HG03280 (cell line): ENCODE data around the gene EPN1.

Experiments
- ATAC-seq: cut with Tn5 transposase; IDR thresholded peaks from one replicate; pipeline ENCODE4 v1.9.1; 2021; ENCODE audit warnings: mild to moderate bottlenecking, moderate library complexity; ENCODE audit not compliant: unreplicated experiment

EPN1 gene

GRCh38 chr19:55678121-55678671 lies 3.2 kb downstream of the EPN1 start:
- ATAC-seq: peak; percentile 62

- no peak for ATAC-seq
Measured at GRCh38 chr19:55679343-55680257, 4.6 kb downstream of the EPN1 start.

GRCh38 chr19:55680339-55681130 lies 5.5 kb downstream of the EPN1 start:
- ATAC-seq: no peak

GRCh38 chr19:55681131-55682092 lies 6.4 kb downstream of the EPN1 start:
- ATAC-seq: no peak

- ATAC-seq: no peak
Measured at GRCh38 chr19:55683449-55684261, 8.6 kb downstream of the EPN1 start.

- no peak for ATAC-seq
Measured at GRCh38 chr19:55684946-55685681, 10.1 kb downstream of the EPN1 start.

GRCh38 chr19:55685776-55686175 lies 10.8 kb downstream of the EPN1 start:
- no peak for ATAC-seq

- no peak for ATAC-seq
Measured at GRCh38 chr19:55686311-55687050, 11.5 kb downstream of the EPN1 start.

GRCh38 chr19:55687281-55688201 lies 12.5 kb downstream of the EPN1 start:
- ATAC-seq: no peak

GRCh38 chr19:55688422-55689218 lies 13.6 kb downstream of the EPN1 start:
- ATAC-seq: no peak

GRCh38 chr19:55689411-55690108 lies 14.5 kb downstream of the EPN1 start:
- ATAC-seq: no peak

- no peak for ATAC-seq
Measured at GRCh38 chr19:55690109-55690768, 15.2 kb downstream of the EPN1 start.

GRCh38 chr19:55690769-55691545 lies 15.9 kb downstream of the EPN1 start:
- no peak for ATAC-seq
